H9 (cell line): ENCODE measurements around the gene CDH20. TPM values are rescaled to one million over a fixed set of nuclear protein-coding genes. Genes with fewer than 3 reads are reported as not detected.

Source experiments
- DNase-seq: peaks from one replicate; pipeline ENCODE4 v3.0.0-alpha.2; 2017
- H2AFZ ChIP-seq: one replicate; pipeline ENCODE4 v1.6.1; 2013; ENCODE audit warnings: mild to moderate bottlenecking, low read length, control low read depth, moderate library complexity
- H2AK5ac ChIP-seq: 2 replicates; pipeline ENCODE4 v1.6.1; 2013; ENCODE audit warnings: low read length, control low read depth, mixed read lengths; ENCODE audit not compliant: insufficient read length
- H2BK120ac ChIP-seq: one replicate; pipeline ENCODE4 v1.6.1; 2013; ENCODE audit warnings: low read depth, mild to moderate bottlenecking, low read length, control low read depth, inconsistent platforms; ENCODE audit not compliant: poor library complexity, severe bottlenecking
- H2BK12ac ChIP-seq: 2 replicates; pipeline ENCODE4 v1.6.1; 2013; ENCODE audit warnings: low read length, control low read depth, mixed read lengths, low read depth; ENCODE audit not compliant: insufficient read length
- H2BK15ac ChIP-seq: 2 replicates; pipeline ENCODE4 v1.6.1; 2013; ENCODE audit warnings: low read depth, low read length, control low read depth
- H2BK20ac ChIP-seq: one replicate; pipeline ENCODE4 v1.6.1; 2013; ENCODE audit warnings: low read depth, mild to moderate bottlenecking, low read length, control low read depth, inconsistent platforms; ENCODE audit not compliant: poor library complexity, severe bottlenecking
- H2BK5ac ChIP-seq: 2 replicates; pipeline ENCODE4 v1.6.1; 2013; ENCODE audit warnings: low read length, control low read depth, mixed read lengths; ENCODE audit not compliant: insufficient read length
- H3K14ac ChIP-seq: 2 replicates; pipeline ENCODE4 v1.6.1; 2013; ENCODE audit warnings: low read length, control low read depth; ENCODE audit not compliant: insufficient read depth
- H3K18ac ChIP-seq: 2 replicates; pipeline ENCODE4 v1.6.1; 2013; ENCODE audit warnings: low read depth, mild to moderate bottlenecking, mixed read lengths, low read length, control low read depth; ENCODE audit not compliant: insufficient read length
- H3K23ac ChIP-seq: 2 replicates; pipeline ENCODE4 v1.6.1; 2013; ENCODE audit warnings: low read length, control low read depth, mixed read lengths, low read depth; ENCODE audit not compliant: insufficient read length
- H3K23me2 ChIP-seq: 2 replicates; pipeline ENCODE4 v1.6.1; 2013; ENCODE audit warnings: low read depth, mild to moderate bottlenecking, mixed read lengths, low read length, control low read depth; ENCODE audit not compliant: insufficient read length, poor library complexity, severe bottlenecking
- H3K27ac ChIP-seq: 2 replicates; pipeline ENCODE4 v1.5.1; 2013; ENCODE audit warnings: low read length, control low read depth, mixed read lengths, low read depth; ENCODE audit not compliant: insufficient read length
- H3K27me3 ChIP-seq: 2 replicates; pipeline ENCODE4 v1.6.1; 2013; ENCODE audit warnings: low read length, control low read depth, inconsistent platforms; ENCODE audit not compliant: insufficient read depth
- H3K4ac ChIP-seq: 2 replicates; pipeline ENCODE4 v1.6.1; 2013; ENCODE audit warnings: low read depth, mild to moderate bottlenecking, control low read depth, inconsistent platforms, low read length, moderate library complexity
- H3K4me1 ChIP-seq: 2 replicates; pipeline ENCODE4 v1.6.1; 2013; ENCODE audit warnings: low read length, control low read depth, inconsistent platforms; ENCODE audit not compliant: insufficient read depth
- H3K4me2 ChIP-seq: 2 replicates; pipeline ENCODE4 v1.6.1; 2013; ENCODE audit warnings: low read length, control low read depth, mixed read lengths; ENCODE audit not compliant: insufficient read length, insufficient read depth
- H3K56ac ChIP-seq: 2 replicates; pipeline ENCODE4 v1.6.1; 2013; ENCODE audit warnings: low read depth, mild to moderate bottlenecking, mixed read lengths, low read length, control low read depth; ENCODE audit not compliant: insufficient read length
- H3K79me1 ChIP-seq: 2 replicates; pipeline ENCODE4 v1.6.1; 2013; ENCODE audit warnings: low read depth, mild to moderate bottlenecking, moderate library complexity, low read length, control low read depth, inconsistent platforms; ENCODE audit not compliant: insufficient read depth, poor library complexity, severe bottlenecking
- H3K79me2 ChIP-seq: 2 replicates; pipeline ENCODE4 v1.6.1; 2013; ENCODE audit warnings: low read length, control low read depth, inconsistent platforms; ENCODE audit not compliant: insufficient read depth
- H3K9ac ChIP-seq: 2 replicates; pipeline ENCODE4 v1.6.1; 2013; ENCODE audit warnings: low read length, control low read depth, mixed read lengths; ENCODE audit not compliant: insufficient read length; ENCODE audit errors: extremely low read depth
- H3K9me3 ChIP-seq: one replicate; pipeline ENCODE4 v1.6.1; 2013; ENCODE audit warnings: low read depth, low read length, inconsistent platforms; ENCODE audit not compliant: control insufficient read depth
- H3T11ph ChIP-seq: one replicate; pipeline ENCODE4 v1.6.1; 2013; ENCODE audit warnings: mild to moderate bottlenecking, low read length, control low read depth, inconsistent platforms
- H4K20me1 ChIP-seq: one replicate; pipeline ENCODE4 v1.6.1; 2013; ENCODE audit not compliant: control insufficient read depth, insufficient read length, insufficient read depth
- H4K5ac ChIP-seq: 2 replicates; pipeline ENCODE4 v1.6.1; 2013; ENCODE audit warnings: low read depth, mild to moderate bottlenecking, mixed read lengths, low read length, control low read depth; ENCODE audit not compliant: insufficient read length
- H4K8ac ChIP-seq: replicated peaks from 2 replicates; pipeline ENCODE4 v1.6.1; 2013; ENCODE audit warnings: low read length, control low read depth, mixed read lengths, low read depth; ENCODE audit not compliant: insufficient read length
- H4K91ac ChIP-seq: 2 replicates; pipeline ENCODE4 v1.6.1; 2013; ENCODE audit warnings: low read depth, mild to moderate bottlenecking, moderate library complexity, mixed read lengths, low read length, control low read depth; ENCODE audit not compliant: insufficient read length
- H3K27ac Mint-ChIP-seq, 3 experiments: 2 replicates in 2 of 3; 3 replicates in 1 of 3; pipeline ENCODE4 v1.8.0; 2020 to 2021; ENCODE audit warnings: mixed read lengths in 3 of 3, mild to moderate bottlenecking in 1 of 3, moderate library complexity in 1 of 3
- H3K27me3 Mint-ChIP-seq: 2 replicates; pipeline ENCODE4 v1.8.0; 2021; ENCODE audit warnings: low read depth, mild to moderate bottlenecking, moderate library complexity, mixed read lengths
- H3K36me3 Mint-ChIP-seq, 3 experiments: 2 replicates in 2 of 3; 3 replicates in 1 of 3; pipeline ENCODE4 v1.8.0; 2020 to 2021; ENCODE audit warnings: low read depth in 3 of 3, mixed read lengths in 3 of 3; ENCODE audit not compliant: insufficient read depth in 1 of 3
- H3K4me1 Mint-ChIP-seq, 2 experiments: 2 replicates each; pipeline ENCODE4 v1.8.0; 2020; ENCODE audit warnings: mixed read lengths in 2 of 2
- H3K4me3 Mint-ChIP-seq, 2 experiments: 2 replicates in 1 of 2; 3 replicates in 1 of 2; pipeline ENCODE4 v1.8.0; 2020 to 2021; ENCODE audit warnings: mild to moderate bottlenecking in 2 of 2, mixed read lengths in 2 of 2, moderate library complexity in 1 of 2
- H3K9me3 Mint-ChIP-seq, 2 experiments: 2 replicates in 1 of 2; 3 replicates in 1 of 2; pipeline ENCODE4 v1.8.0; 2020; ENCODE audit warnings: mild to moderate bottlenecking in 2 of 2, mixed read lengths in 2 of 2, moderate library complexity in 1 of 2
- WGBS: extraction: QIAGEN DNeasy Blood & Tissue Kit; methylation state at CpG from one replicate; pipeline ENCODE4 v1.1.7; 2013; ENCODE audit warnings: missing lambda C conversion rate, low lambda C conversion rate, mixed read lengths; ENCODE audit not compliant: insufficient read length; ENCODE audit errors: extremely low coverage; 5-methylcytosine and 5-hydroxymethylcytosine counted together
- total RNA-seq: library from RNA; stranded (reverse); gene quantifications from 2 replicates; pipeline ENCODE4 v1.2.1, GENCODE V29; 2021
- TF ChIP-seq, protein P1 (sequence below): fragments of 200-600 bp; sonication (generic); conservative IDR thresholded peaks from 3 replicates; pipeline ENCODE4 v1.8.0; 2021; ENCODE audit warnings: antibody characterized with exemption, mild to moderate bottlenecking

The CDH20 gene
- total RNA-seq, 1 experiment from 2014 or later = not detected

DNA sequence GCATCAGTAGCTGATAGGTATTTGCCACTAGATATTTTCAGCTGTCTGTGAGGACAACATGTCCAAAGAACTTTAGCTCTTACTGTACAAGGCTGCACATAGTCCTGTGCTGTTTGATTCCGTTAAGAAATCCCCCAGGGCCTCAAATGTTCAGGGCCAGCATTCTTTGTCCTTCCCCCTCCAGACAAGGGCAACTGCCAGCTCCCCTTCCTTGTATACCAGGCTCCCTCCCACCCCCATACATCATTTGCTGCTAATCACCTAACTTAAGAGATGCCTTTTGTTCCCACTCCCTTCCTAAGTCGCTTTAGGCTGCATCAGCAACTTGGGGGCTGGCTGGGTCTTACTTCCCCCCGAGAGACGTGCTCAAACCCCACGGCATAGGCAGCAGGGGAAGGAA, 138.7 kb downstream of the CDH20 start:
- no CpG with 5 or more reads among the region's 5 CpGs for WGBS
- Histone ChIP-seq H3K27me3 (no peaks in the 10 kb centered on the region), H4K5ac (no peak overlapping the region), H3K4ac (no peak overlapping the region), H2BK15ac (no peak overlapping the region), H3K23me2 (no peaks in the 10 kb centered on the region), H3K56ac (no peak overlapping the region), H3K4me1 (no peaks in the 10 kb centered on the region), H3K27ac (no peak overlapping the region), H3K79me2 (no peaks in the 10 kb centered on the region), H3K4me2 (no peak overlapping the region), H2BK5ac (no peak overlapping the region), H2BK20ac (no peak overlapping the region), H4K91ac (no peak overlapping the region), H3K23ac (no peak overlapping the region), H2BK12ac (no peak overlapping the region), H3K14ac (no peak overlapping the region), H2AFZ (peak overlapping the region; percentile 61), H2AK5ac (no peak overlapping the region), H3T11ph (no peak overlapping the region), H3K9me3 (no peaks in the 10 kb centered on the region), H3K18ac (no peak overlapping the region), H3K9ac (no peak overlapping the region), H4K8ac (no peak overlapping the region), H2BK120ac (no peak overlapping the region), H4K20me1 (no peaks in the 10 kb centered on the region), H3K79me1 (no peaks in the 10 kb centered on the region)
- peaks cover 5% of the 10 kb centered on the region in 2 experiments; a peak in 3 of 4 replicates for H3K4me1 Mint-ChIP-seq
- peak overlapping the region in 1 of 3 experiments; percentile 50; a peak in 1 of 7 replicates for H3K27ac Mint-ChIP-seq
- TF ChIP-seq, protein P1, sequence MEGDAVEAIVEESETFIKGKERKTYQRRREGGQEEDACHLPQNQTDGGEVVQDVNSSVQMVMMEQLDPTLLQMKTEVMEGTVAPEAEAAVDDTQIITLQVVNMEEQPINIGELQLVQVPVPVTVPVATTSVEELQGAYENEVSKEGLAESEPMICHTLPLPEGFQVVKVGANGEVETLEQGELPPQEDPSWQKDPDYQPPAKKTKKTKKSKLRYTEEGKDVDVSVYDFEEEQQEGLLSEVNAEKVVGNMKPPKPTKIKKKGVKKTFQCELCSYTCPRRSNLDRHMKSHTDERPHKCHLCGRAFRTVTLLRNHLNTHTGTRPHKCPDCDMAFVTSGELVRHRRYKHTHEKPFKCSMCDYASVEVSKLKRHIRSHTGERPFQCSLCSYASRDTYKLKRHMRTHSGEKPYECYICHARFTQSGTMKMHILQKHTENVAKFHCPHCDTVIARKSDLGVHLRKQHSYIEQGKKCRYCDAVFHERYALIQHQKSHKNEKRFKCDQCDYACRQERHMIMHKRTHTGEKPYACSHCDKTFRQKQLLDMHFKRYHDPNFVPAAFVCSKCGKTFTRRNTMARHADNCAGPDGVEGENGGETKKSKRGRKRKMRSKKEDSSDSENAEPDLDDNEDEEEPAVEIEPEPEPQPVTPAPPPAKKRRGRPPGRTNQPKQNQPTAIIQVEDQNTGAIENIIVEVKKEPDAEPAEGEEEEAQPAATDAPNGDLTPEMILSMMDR = no peak
- no peaks in the 10 kb centered on the region for H3K36me3 Mint-ChIP-seq
- H3K27me3 Mint-ChIP-seq = peaks cover 3% of the 10 kb centered on the region; the same call in 1 of the 2 replicates
- H3K9me3 Mint-ChIP-seq = no peaks in the 10 kb centered on the region
- no peak for DNase-seq
- no peak overlapping the region for H3K4me3 Mint-ChIP-seq
